SH-SY5Y (cell line): Measurements from ENCODE around the gene TBC1D26.

ENCODE experiments used
- GATA2 ChIP-seq: IDR thresholded peaks from 2 replicates; pipeline ENCODE4 v1.6.1; 2011; ENCODE audit warnings: mild to moderate bottlenecking, low read depth, low read length
- GATA3 ChIP-seq: IDR thresholded peaks from 2 replicates; pipeline ENCODE4 v1.6.1; 2011; ENCODE audit warnings: low read depth, mild to moderate bottlenecking, low read length, moderate library complexity

GRCh38 chr17:15742921-15743320 is 10.8 kb downstream of the TBC1D26 start:
- TF ChIP-seq GATA3 (no peak), GATA2 (no peak)
